ENCODE data around the gene SLC25A18. TPM values are rescaled to one million over a fixed set of nuclear protein-coding genes. Genes with fewer than 3 reads are reported as not detected.

The SLC25A18 gene
- total RNA-seq, 2 donors from 2014 or later, result not detected

DNA sequence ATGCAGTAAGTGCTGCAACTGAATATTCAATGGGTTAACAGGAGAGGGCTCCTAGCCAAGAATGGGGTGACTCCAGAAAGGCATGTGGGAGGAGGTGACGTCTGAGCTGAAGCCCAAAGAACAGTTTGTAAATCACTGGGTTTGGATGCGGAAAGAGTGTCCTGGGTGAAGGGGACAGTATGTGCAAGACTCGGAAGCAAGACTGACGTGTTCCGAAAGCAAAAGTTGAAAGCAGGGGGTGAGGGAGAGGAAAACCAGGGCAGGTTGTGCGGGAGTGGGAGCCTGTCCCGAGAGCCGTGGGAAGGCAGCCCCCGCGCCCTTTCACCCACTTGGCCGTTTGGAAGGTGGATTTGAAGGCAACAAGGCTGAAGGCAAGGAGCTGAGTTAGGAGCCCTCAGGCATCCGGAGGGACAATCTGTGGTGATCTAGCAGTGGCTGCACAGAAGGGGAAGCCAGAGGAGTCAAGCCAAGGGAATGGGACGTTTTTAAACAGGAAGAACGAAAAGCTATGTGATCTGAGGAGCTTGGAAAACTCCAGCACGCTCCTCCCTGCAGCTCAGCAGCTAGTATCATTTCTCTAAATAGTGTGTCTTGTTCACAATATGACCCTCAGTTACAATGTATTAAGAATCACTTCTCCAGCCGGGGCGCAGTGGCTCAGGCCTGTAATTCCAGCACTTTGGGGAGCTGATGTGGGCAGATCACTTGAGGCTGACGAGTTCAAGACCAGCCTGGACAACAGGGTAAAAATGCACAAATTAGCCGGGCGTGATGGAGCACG, 7.7 kb downstream of the SLC25A18 start:
- peak; percentile 30 for DNase-seq
- Histone ChIP-seq H3K27me3 (no peaks in the 10 kb centered on the region), H3K27ac (peak overlapping the region; percentile 37), H3K9me3 (no peaks in the 10 kb centered on the region), H3K4me1 (no peaks in the 10 kb centered on the region), H3K9ac (ENCODE audit: low read depth in 2 of 2, low read length in 2 of 2) (no peak overlapping the region), H3K4me3 (no peak overlapping the region), H3K36me3 (no peaks in the 10 kb centered on the region)
- TF ChIP-seq, protein P1, sequence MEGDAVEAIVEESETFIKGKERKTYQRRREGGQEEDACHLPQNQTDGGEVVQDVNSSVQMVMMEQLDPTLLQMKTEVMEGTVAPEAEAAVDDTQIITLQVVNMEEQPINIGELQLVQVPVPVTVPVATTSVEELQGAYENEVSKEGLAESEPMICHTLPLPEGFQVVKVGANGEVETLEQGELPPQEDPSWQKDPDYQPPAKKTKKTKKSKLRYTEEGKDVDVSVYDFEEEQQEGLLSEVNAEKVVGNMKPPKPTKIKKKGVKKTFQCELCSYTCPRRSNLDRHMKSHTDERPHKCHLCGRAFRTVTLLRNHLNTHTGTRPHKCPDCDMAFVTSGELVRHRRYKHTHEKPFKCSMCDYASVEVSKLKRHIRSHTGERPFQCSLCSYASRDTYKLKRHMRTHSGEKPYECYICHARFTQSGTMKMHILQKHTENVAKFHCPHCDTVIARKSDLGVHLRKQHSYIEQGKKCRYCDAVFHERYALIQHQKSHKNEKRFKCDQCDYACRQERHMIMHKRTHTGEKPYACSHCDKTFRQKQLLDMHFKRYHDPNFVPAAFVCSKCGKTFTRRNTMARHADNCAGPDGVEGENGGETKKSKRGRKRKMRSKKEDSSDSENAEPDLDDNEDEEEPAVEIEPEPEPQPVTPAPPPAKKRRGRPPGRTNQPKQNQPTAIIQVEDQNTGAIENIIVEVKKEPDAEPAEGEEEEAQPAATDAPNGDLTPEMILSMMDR (IDR thresholded peaks at IDR 0.05), result no peak
- intact Hi-C loops (cut with DNase I), result no loop called here

DNA sequence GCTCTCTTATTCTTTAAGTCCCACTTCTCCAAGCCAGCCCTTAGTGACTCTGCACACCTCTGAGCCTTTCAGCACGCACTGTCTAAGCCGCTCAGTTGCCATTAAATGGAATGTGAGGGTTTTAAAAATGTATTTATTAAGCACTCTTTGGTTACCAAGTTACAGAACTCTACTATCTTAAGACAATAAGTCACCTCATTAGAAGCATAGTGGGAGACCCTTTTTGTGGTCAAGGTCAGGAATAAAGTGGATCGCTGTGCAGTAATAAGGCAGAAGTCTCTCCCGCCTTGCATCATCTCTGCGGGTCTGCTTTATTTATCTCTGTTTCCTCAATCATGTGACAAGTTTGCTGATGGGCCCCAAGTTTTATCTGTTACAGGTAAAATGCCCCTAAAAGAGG, 11.9 kb downstream of the SLC25A18 start:
- TF ChIP-seq, protein P1 (IDR thresholded peaks at IDR 0.05), result no peak
- no peaks in the 10 kb centered on the region for H3K9me3 ChIP-seq
- intact Hi-C loops (cut with DNase I), result no loop called here
- no peak overlapping the region for H3K9ac ChIP-seq (ENCODE audit: low read depth in 2 of 2, low read length in 2 of 2)
- H3K27ac ChIP-seq, result no peak overlapping the region
- no peaks in the 10 kb centered on the region for H3K27me3 ChIP-seq
- no peak for DNase-seq
- H3K4me3 ChIP-seq, result no peak overlapping the region
- no peaks in the 10 kb centered on the region for H3K4me1 ChIP-seq
- no peaks in the 10 kb centered on the region for H3K36me3 ChIP-seq

DNA sequence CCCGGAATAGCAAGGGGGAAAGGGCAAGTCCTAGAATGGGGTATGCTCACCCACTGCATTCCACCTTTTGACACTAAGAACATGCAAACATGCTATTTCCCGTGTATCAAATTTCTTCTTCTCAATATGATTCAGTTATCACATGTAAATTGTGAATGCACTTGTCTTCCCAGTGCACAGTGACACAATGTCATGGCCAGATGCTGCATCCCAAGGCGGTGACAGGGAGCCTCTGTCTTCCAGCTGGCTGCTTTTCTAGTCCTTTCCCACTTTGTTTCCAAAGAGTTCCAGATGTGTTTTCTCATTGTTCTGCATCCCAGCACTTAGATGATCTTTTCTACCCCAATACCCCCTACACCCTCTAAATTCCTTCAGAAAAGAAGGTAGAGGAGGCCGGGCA, 12.4 kb downstream of the SLC25A18 start:
- intact Hi-C loops (cut with DNase I), result no loop called here
- TF ChIP-seq, protein P1 (IDR thresholded peaks at IDR 0.05), result no peak
- no peak overlapping the region for H3K4me3 ChIP-seq
- H3K27ac ChIP-seq, result no peak overlapping the region
- no peaks in the 10 kb centered on the region for H3K36me3 ChIP-seq
- H3K9me3 ChIP-seq, result no peaks in the 10 kb centered on the region
- no peaks in the 10 kb centered on the region for H3K4me1 ChIP-seq
- no peak for DNase-seq
- H3K27me3 ChIP-seq, result no peaks in the 10 kb centered on the region
- no peak overlapping the region for H3K9ac ChIP-seq (ENCODE audit: low read depth in 2 of 2, low read length in 2 of 2)

DNA sequence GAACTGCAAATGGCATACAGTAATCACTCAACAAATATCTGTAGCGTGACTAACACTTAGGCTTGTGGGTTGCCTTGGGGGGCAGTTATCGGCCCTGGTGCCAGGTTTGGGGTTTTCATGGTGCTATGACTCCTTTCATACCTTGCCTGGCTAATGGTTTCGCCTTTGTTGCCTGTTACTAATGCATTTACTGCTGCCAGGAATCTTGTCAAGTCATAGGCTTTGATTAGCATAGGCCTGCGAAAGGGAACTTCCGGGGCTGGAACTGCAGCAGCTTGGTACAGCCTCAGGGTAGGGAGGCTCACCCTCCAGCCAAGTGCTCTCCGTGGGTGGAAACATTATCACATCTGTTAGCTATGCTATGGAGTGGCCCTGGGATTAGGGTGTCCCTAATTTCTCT, 13.2 kb downstream of the SLC25A18 start:
- DNase-seq, result no peak
- Histone ChIP-seq H3K4me3 (no peak overlapping the region), H3K36me3 (no peaks in the 10 kb centered on the region), H3K9me3 (no peaks in the 10 kb centered on the region), H3K9ac (ENCODE audit: low read depth in 2 of 2, low read length in 2 of 2) (no peak overlapping the region), H3K27me3 (no peaks in the 10 kb centered on the region), H3K27ac (no peak overlapping the region), H3K4me1 (no peaks in the 10 kb centered on the region)
- TF ChIP-seq, protein P1 (IDR thresholded peaks at IDR 0.05), result no peak
- intact Hi-C loops (cut with DNase I), result no loop called here

DNA sequence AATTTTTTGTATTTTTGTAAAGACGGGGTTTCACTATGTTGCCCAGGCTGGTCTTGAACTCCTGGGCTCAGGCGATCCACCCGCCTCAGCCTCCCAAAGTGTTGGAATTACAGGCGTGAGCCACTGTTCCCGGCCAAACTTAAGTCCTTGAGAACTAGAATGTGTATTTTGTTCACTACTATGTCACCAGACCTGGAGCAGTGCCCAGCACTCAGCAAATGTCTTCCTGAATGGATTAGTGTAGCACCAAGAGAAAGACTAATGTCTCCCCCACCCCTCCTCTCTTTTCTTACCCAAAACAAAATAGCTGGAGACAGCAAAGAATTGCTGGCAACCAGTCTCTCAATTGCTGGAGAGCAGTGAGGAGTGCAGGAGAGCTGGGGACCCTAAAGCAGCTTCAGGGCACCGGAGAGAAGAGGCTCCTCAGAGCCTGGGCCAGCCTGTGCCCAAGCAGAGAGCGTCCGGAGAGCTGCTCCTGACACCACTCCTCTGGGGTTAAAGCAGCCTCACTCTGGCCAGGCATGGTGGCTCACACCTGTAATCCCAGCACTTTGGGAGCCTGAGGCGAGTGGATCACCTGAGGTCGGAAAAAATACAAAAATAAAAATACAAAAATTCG, 14.9 kb downstream of the SLC25A18 start:
- Histone ChIP-seq H3K9me3 (no peaks in the 10 kb centered on the region), H3K27me3 (no peaks in the 10 kb centered on the region), H3K4me1 (no peaks in the 10 kb centered on the region), H3K27ac (no peak overlapping the region), H3K9ac (ENCODE audit: low read depth in 2 of 2, low read length in 2 of 2) (no peak overlapping the region), H3K36me3 (no peaks in the 10 kb centered on the region), H3K4me3 (no peak overlapping the region)
- intact Hi-C loops (cut with DNase I), result no loop called here
- no peak for DNase-seq
- TF ChIP-seq, protein P1 (IDR thresholded peaks at IDR 0.05), result no peak

Data from colonic mucosa (tissue), 4 donors.